GM21381 (cell line): ENCODE measurements around the gene CCNJL.
A peak's percentile ranks its signal among the peaks of the same experiment; 100 is the strongest.
"Not testable (repeated sequence)": the region's sequence is repeated elsewhere in the genome, so short reads cannot be mapped to it uniquely, and the experiment has no call there.

ENCODE experiments used
- ATAC-seq: cut with Tn5 transposase; IDR thresholded peaks from one replicate; pipeline ENCODE4 v1.9.1; 2021; ENCODE audit warnings: mild to moderate bottlenecking, moderate library complexity; ENCODE audit not compliant: unreplicated experiment

CCNJL gene

DNA sequence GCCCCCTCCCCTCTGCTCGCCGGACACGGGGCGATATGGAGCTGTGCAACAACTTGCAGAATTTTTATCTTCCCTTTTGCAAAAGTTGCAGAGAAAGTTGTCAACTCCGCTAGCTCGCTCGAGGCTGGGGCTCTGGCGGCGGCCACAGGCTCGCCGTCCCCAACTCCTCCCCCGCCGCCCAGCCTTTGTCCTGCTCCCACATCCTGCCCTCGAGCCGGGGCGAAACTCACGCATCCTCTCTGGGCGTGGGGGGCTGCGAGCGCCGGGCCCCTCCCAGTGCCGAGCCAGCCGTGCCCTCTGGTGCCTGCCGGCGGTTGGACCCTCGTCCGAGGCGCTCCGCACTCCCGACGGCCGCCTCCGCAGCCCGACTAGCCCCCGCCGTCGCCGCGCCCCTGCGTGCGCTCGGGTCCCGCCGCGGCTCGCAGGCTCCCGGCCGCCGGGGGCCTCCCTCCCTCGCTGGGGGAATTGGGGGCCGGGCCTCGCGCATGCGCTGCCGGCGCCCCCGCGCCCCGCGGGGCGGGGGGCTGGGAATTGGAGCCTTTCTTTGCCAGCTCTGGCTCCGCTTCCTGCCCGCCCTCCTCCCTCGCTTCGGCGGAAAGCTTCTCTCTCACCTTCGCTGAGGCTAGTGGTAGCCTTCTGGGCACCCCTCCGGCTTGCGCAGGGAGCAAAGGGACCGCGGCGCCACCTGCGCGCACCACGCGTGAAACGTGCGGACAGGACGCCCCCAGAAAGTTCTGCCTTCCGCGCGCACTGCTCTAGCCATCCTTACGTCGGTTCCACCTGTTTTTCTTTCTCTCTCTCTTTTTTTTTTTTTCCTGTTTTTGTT, at the start of gene CCNJL:
Gene CCNJL, minus strand, starts transcription at position 431 of the 826 bp plus-strand sequence. CDS start 641 bp downstream, outside the sequence.
- peak; percentile 68 for ATAC-seq

GRCh38 chr5:160361624-160362228, 49.4 kb upstream of the CCNJL start:
- ATAC-seq = no peak

DNA sequence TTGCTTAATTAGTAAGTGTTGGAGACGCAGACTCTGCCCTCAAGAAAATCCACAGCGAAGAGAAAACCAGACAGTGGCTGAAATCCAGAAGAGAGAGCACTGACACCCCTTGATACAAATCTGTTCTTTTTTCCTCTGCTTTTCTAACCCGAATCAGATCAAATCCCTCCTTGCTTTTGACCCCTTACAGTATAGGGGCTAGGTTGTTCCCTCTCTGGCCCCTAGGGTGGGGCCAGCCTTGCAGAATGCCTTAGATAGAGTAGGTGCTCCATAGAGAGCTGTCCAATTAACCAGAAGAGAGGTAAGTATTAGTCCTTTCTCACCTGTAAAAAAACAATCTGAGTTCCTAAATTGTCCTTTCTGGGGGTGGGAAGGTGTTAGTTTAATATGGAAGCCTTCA, 47.9 kb upstream of the CCNJL start:
- ATAC-seq = no peak

DNA sequence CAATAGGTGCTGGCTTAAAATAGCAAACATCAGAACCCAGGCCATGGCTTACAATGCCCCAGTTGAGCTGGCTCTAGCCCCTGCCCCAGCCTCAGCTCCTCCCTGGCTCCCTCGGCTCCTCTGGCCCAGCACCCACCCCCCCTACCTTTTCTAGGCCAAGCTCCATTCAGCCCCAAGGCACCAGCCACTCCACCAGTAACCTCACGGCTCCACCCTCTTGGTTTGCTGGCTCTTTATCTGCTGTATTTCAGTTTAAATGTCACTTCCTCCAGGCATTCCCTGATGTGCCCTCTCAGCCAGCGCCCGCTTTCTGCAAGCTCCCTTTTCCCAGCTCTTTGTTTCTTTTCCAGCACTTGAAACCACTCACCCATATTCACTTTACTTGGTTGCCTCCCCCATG, 47.5 kb upstream of the CCNJL start:
- ATAC-seq = no peak

- no peak for ATAC-seq
These were observed 46.9 kb upstream of the CCNJL start for GRCh38 chr5:160359242-160359641.

- no peak for ATAC-seq
These were observed 45.6 kb upstream of the CCNJL start for GRCh38 chr5:160357861-160358411.

DNA sequence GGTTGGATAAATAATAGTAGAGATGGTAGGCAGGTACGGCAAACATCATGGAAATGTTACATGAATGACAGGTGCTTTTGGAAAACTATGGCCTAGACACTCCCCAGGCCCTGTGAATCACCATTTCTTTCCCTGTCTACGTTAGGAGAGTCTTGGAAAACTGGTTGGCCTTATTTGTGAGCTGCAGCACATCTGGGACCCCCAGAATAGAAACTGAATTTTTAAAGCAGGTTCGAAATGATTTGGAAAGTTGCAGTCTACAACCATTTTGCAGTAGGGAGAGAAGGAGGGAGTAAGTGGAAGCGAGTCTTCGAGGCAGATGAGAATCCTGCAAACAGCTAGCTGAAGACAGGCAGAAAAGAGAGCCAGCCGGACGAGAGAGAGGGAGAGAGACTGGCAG, 45.0 kb upstream of the CCNJL start:
- ATAC-seq = no peak

DNA sequence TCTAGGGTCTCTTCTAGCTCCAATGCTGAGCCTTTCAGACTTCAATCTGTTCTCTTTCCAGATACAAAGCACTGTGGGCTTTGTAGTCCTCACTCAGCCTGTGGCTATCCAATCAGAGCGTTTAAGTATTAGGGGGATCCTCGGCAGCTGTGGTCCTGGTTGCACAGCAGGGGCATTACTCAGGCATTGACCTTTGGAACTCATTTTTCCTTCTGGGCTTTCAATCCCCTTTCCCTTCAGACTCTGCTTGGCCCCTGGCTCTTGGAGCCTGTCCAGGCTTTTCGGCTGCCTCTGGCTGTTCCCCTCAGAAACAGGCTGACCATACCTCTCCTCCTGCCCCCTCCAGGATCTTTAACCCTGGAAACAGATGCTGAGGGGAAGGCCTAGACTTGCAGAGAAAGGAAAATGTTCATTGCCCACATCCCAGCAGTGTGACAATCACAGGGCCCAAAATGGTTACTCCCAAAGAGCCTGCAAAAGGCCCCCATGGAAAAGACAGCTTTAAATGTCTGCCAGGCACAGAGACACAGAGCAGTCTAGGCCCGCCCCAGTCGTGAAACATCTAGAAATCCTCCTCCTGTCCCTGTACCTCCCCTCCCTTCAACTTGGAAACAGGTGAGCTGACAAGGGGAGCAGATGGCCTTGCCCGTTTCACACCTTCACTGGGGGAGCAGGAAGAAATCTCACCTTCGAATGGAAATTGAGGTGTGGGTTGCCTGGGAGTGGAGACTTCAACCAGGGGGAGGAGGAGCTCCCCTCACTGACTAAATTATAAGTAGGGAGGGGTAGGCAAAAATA, 44.4 kb upstream of the CCNJL start:
- ATAC-seq = no peak

DNA sequence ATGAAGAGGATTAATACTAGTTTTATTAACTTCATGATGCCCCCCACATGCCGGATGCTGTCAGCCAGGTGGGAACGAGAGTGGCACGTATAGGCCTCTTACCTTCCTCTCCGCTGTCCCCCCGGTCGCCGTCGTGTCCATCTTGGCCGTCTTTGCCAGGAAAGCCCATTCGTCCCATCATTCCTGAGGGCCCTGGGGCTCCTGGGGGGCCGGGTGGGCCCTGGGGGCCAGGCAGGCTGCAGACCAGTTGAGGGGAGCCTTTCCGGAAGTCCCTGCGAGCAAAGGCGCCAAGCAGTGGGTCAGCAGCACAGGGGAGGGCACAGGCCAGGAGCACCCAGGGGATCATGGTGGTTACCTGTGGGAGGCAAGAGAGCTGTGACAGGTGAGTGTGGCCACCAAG, 42.3 kb upstream of the CCNJL start:
- no peak for ATAC-seq

DNA sequence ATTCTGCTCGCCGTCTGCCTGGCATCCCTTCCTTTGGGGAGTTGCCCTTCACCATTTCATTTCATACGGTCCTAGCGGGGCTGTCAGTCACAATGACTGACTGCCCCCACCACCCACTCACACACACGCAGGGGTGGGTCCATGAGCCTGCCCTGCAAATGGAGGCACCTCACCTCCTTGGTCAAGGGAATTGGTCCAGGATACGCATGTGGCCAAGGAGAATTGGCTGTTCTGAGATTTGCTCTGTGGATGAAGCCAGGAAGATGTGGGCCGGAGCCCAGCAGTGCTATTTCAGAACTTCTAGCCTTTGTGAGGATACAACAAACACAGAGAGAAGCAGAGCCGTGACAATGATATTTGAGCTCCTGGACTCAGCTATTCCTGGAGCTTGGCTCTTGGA, 41.0 kb upstream of the CCNJL start:
- no peak for ATAC-seq

DNA sequence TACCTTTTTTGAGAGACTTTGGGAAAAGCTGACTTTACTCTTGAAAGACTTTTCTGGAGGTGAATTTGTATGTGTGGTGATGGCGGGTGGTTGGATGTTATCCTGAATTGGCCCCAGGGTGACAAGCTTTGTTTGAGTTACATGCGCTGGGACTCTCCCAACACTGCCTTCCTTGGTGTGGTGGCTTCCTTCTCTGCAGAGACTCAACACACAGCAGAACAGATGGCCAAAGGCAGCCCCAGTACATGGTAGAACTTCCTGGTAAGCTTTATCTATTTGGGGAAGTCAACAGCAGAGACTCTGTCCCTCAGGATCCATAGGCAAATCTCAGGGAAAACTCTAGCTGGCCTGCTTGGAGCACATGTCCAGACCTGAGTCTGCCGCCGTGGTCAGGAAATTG, 39.9 kb upstream of the CCNJL start:
- ATAC-seq = no peak

- no peak for ATAC-seq
These were observed 37.6 kb upstream of the CCNJL start for GRCh38 chr5:160349935-160350303.

- no peak for ATAC-seq
These were observed 37.0 kb upstream of the CCNJL start for GRCh38 chr5:160349249-160349934.

DNA sequence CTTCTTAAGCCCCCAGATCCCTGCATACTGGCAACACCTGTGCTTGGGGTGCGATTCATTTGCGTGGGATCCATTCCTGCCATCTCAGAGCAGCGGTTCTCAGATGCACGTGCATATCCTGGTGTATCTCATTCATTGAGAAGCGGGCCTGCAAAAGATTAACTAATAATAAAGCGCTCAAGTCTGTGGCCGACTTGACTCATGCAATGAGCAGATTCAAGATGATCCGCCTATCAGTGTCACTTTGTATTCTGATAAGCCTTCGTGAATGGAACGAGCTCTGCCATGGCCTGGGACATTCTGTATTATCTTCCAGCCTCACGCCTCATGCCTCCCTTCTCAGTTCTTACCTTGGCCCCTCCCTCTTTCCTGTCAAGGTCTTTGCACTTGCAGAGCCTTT, 35.7 kb upstream of the CCNJL start:
- no peak for ATAC-seq

- no peak for ATAC-seq
These were observed 35.1 kb upstream of the CCNJL start for GRCh38 chr5:160347448-160347847.

DNA sequence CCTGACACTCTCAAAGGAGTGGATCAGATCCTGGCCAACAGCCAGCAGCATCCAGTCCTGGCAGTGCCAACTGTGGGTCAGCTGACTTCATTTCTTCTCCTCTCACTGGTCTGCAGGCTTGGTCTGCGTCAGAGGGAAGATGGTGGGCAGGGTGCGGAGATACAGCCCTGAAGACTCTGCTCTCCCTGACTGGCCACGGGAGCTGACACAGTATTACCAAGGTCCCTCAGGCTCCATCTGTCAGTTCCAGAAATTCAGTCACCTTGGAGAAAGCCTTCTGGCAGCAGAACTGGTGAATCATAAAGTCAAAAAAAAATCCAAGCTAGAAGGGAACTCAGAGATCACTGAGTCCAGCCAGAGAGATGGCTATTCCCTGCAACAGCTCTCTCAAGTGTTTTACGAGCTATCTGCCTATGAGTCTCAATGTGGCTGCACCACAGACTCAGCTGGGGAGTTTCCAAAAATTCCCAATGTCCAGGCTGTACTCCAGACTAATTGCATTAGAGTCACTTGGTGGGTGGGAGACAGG, 30.1 kb upstream of the CCNJL start:
- ATAC-seq = no peak

DNA sequence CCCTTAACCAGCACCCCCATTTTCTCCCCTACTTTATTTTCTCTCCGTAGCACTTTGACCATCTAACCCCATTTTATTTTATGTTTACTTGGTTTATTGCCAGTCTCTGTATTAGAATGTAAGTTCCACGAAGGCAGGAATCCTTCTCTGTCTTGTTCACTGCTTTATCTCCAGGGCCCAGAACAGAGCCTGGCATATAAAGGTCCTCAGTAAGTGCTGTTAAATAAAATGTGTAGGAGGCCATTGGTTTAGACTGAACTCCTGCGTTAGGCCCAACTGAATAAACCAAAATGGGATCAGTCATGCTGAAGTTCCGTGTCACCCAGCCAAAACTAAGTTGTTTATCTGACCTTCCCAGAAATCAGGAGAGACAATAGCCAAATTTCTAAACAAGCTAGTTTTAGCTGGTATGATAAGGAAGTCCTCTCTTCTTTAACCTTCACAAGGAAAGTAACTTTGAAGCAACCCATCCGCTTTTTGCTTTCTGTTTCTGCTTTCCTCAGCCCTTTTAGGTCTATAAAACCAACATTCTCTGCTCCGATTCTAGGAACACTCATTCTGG, 29.0 kb upstream of the CCNJL start:
- ATAC-seq = no peak

GRCh38 chr5:160340513-160340912, 28.1 kb upstream of the CCNJL start:
- ATAC-seq = not testable (repeated sequence)

- ATAC-seq = no peak
These were observed 27.2 kb upstream of the CCNJL start for GRCh38 chr5:160339406-160340130.

DNA sequence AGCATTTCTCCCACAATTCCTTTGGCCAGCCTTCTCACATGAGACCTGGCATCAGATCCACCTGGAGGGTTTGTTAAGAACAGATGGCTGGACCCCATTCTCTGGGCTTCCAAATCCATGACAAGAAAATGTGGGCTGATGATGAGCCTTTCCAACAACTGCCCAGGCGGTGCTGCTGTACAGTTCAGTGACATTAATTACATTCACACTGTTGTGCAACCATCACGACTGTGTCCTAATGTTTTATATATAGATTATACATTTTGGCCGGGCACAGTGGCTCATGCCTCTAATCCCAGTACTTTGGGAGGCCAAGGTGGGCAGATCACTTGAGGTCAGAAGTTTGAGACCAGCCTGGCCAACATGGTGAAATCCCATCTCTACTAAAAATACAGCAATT, 22.4 kb upstream of the CCNJL start:
- ATAC-seq = not testable (repeated sequence)
